H1 (cell line): Measurements from ENCODE around the gene CPT1A. TPM values are rescaled to one million over a fixed set of nuclear protein-coding genes. Genes with fewer than 3 reads are reported as not detected.

Experiments used
- CTCF ChIA-PET: fragments of 300-600 bp; sonication (Branson Sonifier 250); formaldehyde crosslinking; loops from one replicate; lab custom pipeline; 2021; ENCODE audit not compliant: partially characterized antibody; lab: Charles Lee
- POLR2A ChIA-PET: fragments of 300-600 bp; sonication (Branson Sonifier 250); formaldehyde crosslinking; loops from one replicate; lab custom pipeline; 2021; ENCODE audit warnings: inconsistent platforms; ENCODE audit not compliant: partially characterized antibody; lab: Charles Lee
- DNase-seq, 2 experiments: peaks; one replicate each; pipeline versions ENCODE4 v3.0.0 to v3.0.0-alpha.2; 2010 to 2022; ENCODE audit warnings: low spot score in 2 of 2, low read depth in 1 of 2, mixed read lengths in 1 of 2
- FAIRE-seq: peaks from 2 replicates; lab custom pipeline; 2011; peaks lifted over from hg19 to GRCh38; lab: Jason Lieb, UNC
- H2AFZ ChIP-seq: 2 replicates; pipeline ENCODE4 v1.8.1; 2012; ENCODE audit warnings: low read length, inconsistent platforms
- H2AK5ac ChIP-seq: 2 replicates; pipeline ENCODE4 v1.6.1; 2013; ENCODE audit warnings: low read depth, low read length
- H2BK120ac ChIP-seq: replicated peaks from 2 replicates; pipeline ENCODE3; 2013; ENCODE audit warnings: low read depth, low read length, inconsistent platforms
- H2BK12ac ChIP-seq: 2 replicates; pipeline ENCODE4 v1.6.1; 2013; ENCODE audit warnings: low read depth, low read length
- H2BK15ac ChIP-seq: 2 replicates; pipeline ENCODE4 v1.6.1; 2013; ENCODE audit warnings: low read length
- H2BK20ac ChIP-seq: 2 replicates; pipeline ENCODE4 v1.6.1; 2013; ENCODE audit warnings: low read length
- H2BK5ac ChIP-seq: 2 replicates; pipeline ENCODE4 v1.6.1; 2013; ENCODE audit warnings: low read depth, low read length
- H3K14ac ChIP-seq: 2 replicates; pipeline ENCODE4 v1.6.1; 2013; ENCODE audit warnings: inconsistent platforms; ENCODE audit not compliant: insufficient read length
- H3K18ac ChIP-seq: 2 replicates; pipeline ENCODE4 v1.6.1; 2013; ENCODE audit warnings: low read length; ENCODE audit errors: extremely low read depth
- H3K23ac ChIP-seq: 2 replicates; pipeline ENCODE4 v1.6.1; 2013; ENCODE audit warnings: inconsistent platforms; ENCODE audit not compliant: insufficient read length
- H3K23me2 ChIP-seq: 2 replicates; pipeline ENCODE4 v1.6.1; 2013; ENCODE audit warnings: low read depth, low read length
- H3K27ac ChIP-seq: 2 replicates; pipeline ENCODE4 v1.6.1; 2011; ENCODE audit warnings: low read depth, low read length, inconsistent platforms
- H3K27me3 ChIP-seq, 4 experiments: replicated peaks in 1 of 4; 1 replicate in 1 of 4; 2 replicates in 3 of 4; pipeline versions ENCODE4 v1.6.1 to v1.8.1; 2011 to 2013; ENCODE audit warnings: low read length in 3 of 4, mild to moderate bottlenecking in 3 of 4, inconsistent platforms in 2 of 4, mixed read lengths in 2 of 4, moderate library complexity in 1 of 4; ENCODE audit not compliant: control insufficient read depth in 3 of 4, insufficient read depth in 3 of 4; ENCODE audit errors: extremely low read depth in 1 of 4
- H3K36me3 ChIP-seq, 4 experiments: 2 replicates each; pipeline versions ENCODE4 v1.6.1 to v1.8.1; 2011 to 2013; ENCODE audit warnings: mild to moderate bottlenecking in 4 of 4, low read length in 3 of 4, moderate library complexity in 2 of 4, control low read depth in 1 of 4, inconsistent platforms in 1 of 4; ENCODE audit not compliant: insufficient read depth in 4 of 4, control insufficient read depth in 2 of 4
- H3K4ac ChIP-seq: replicated peaks from 2 replicates; pipeline ENCODE3; 2013; ENCODE audit warnings: low read length, low read depth, mixed read lengths, inconsistent platforms; ENCODE audit not compliant: insufficient read length
- H3K4me1 ChIP-seq, 4 experiments: replicated peaks in 1 of 4; 1 replicate in 1 of 4; 2 replicates in 3 of 4; pipeline versions ENCODE4 v1.6.1 to v1.8.1; 2011 to 2013; ENCODE audit warnings: low read length in 3 of 4, inconsistent platforms in 2 of 4, mixed read lengths in 1 of 4; ENCODE audit not compliant: insufficient read depth in 4 of 4, control insufficient read depth in 3 of 4
- H3K4me2 ChIP-seq, 2 experiments: 2 replicates each; pipeline versions ENCODE4 v1.6.1 to v1.8.1; 2011 to 2013; ENCODE audit warnings: low read depth in 2 of 2, low read length in 2 of 2, control low read depth in 1 of 2, inconsistent platforms in 1 of 2, mild to moderate bottlenecking in 1 of 2; ENCODE audit not compliant: insufficient read depth in 1 of 2
- H3K4me3 ChIP-seq, 4 experiments: fragments of 200-600, 300-600 bp in 1 of 4; sonication (generic), shearing (Covaris generic), sonication (Bioruptor Twin) in 1 of 4; 2 replicates each; pipeline versions ENCODE4 v1.5.1 to v1.8.1; 2011 to 2016; ENCODE audit warnings: low read length in 4 of 4, low read depth in 3 of 4, control low read depth in 2 of 4, inconsistent platforms in 2 of 4, mild to moderate bottlenecking in 2 of 4, mixed read lengths in 1 of 4, moderate library complexity in 1 of 4; ENCODE audit not compliant: insufficient read depth in 2 of 4; ENCODE audit errors: extremely low read depth in 1 of 4
- H3K56ac ChIP-seq: replicated peaks from 2 replicates; pipeline ENCODE3; 2013; ENCODE audit warnings: low read depth, mild to moderate bottlenecking, mixed read lengths, low read length, inconsistent platforms; ENCODE audit not compliant: insufficient read length
- H3K79me1 ChIP-seq: 2 replicates; pipeline ENCODE4 v1.6.1; 2013; ENCODE audit warnings: low read depth, low read length, control low read depth
- H3K79me2 ChIP-seq, 2 experiments: 2 replicates each; pipeline versions ENCODE4 v1.6.1 to v1.8.1; 2012 to 2013; ENCODE audit warnings: low read length in 2 of 2, mild to moderate bottlenecking in 2 of 2, inconsistent platforms in 1 of 2; ENCODE audit not compliant: insufficient read depth in 2 of 2, control insufficient read depth in 1 of 2
- H3K9ac ChIP-seq, 4 experiments: replicated peaks in 1 of 4; 1 replicate in 1 of 4; 2 replicates in 3 of 4; pipeline versions ENCODE4 v1.6.1 to v1.8.1; 2011 to 2013; ENCODE audit warnings: low read depth in 3 of 4, low read length in 3 of 4, control low read depth in 2 of 4, mild to moderate bottlenecking in 2 of 4, moderate library complexity in 2 of 4, inconsistent platforms in 1 of 4; ENCODE audit errors: extremely low read depth in 1 of 4
- H3K9me3 ChIP-seq, 2 experiments: 2 replicates each; pipeline versions ENCODE4 v1.6.1 to v1.8.1; 2012 to 2013; ENCODE audit warnings: mild to moderate bottlenecking in 2 of 2, moderate library complexity in 2 of 2, control low read depth in 1 of 2, inconsistent platforms in 1 of 2, low read depth in 1 of 2, low read length in 1 of 2, mixed read lengths in 1 of 2; ENCODE audit not compliant: insufficient read depth in 2 of 2
- H4K20me1 ChIP-seq, 2 experiments: replicated peaks in 1 of 2; 2 replicates each; pipeline versions ENCODE3 to v1.8.1; 2011 to 2013; ENCODE audit warnings: inconsistent platforms in 2 of 2, low read length in 2 of 2, mild to moderate bottlenecking in 1 of 2; ENCODE audit not compliant: insufficient read depth in 2 of 2, control insufficient read depth in 1 of 2
- H4K5ac ChIP-seq: 2 replicates; pipeline ENCODE4 v1.6.1; 2013; ENCODE audit warnings: low read length, low read depth, mixed read lengths, inconsistent platforms; ENCODE audit not compliant: insufficient read length
- H4K8ac ChIP-seq: 2 replicates; pipeline ENCODE4 v1.8.0; 2013; ENCODE audit warnings: mild to moderate bottlenecking, moderate library complexity, low read length, inconsistent platforms; ENCODE audit not compliant: insufficient read depth; ENCODE audit errors: extremely low read depth
- H4K91ac ChIP-seq: replicated peaks from 2 replicates; pipeline ENCODE3; 2013; ENCODE audit warnings: low read length, mixed read lengths, inconsistent platforms; ENCODE audit not compliant: insufficient read length
- E2F6 ChIP-seq: IDR thresholded peaks from 2 replicates; pipeline ENCODE4 v1.6.1; 2012; ENCODE audit warnings: inconsistent platforms
- EZH2 ChIP-seq: fragments of 200-600 bp; sonication (generic); IDR thresholded peaks from 2 replicates; pipeline ENCODE4 v1.7.1; 2012; ENCODE audit warnings: low read depth, mild to moderate bottlenecking, moderate library complexity, low read length, inconsistent platforms; ENCODE audit not compliant: severe bottlenecking
- KDM1A ChIP-seq: fragments of 200-600, 300-600 bp; sonication (generic); IDR thresholded peaks from 2 replicates; pipeline ENCODE4 v1.7.1; 2016; ENCODE audit warnings: mild to moderate bottlenecking, low read length, borderline replicate concordance
- NANOG ChIP-seq: IDR thresholded peaks from 2 replicates; pipeline ENCODE4 v1.6.1; 2011; ENCODE audit warnings: low read length, low read depth, mild to moderate bottlenecking, inconsistent platforms; ENCODE audit not compliant: insufficient read depth, poor library complexity, severe bottlenecking
- WGBS, 2 experiments: shearing (Covaris generic) in 1 of 2; methylation state at CpG; one replicate each; pipeline versions ENCODE4 v1.1.6 to v1.1.7; 2013 to 2015; ENCODE audit warnings: low lambda C conversion rate in 2 of 2, mixed read lengths in 2 of 2, inconsistent platforms in 1 of 2, low coverage in 1 of 2, missing lambda C conversion rate in 1 of 2; ENCODE audit not compliant: insufficient replicate concordance in 2 of 2, insufficient coverage in 1 of 2, insufficient read length in 1 of 2; ENCODE audit errors: extremely low coverage in 1 of 2, missing lambda C conversion rate in 1 of 2; 5-methylcytosine and 5-hydroxymethylcytosine counted together
- long read RNA-seq, 2 experiments: library from RNA in 1 of 2; library from capped mRNA in 1 of 2; stranded (forward); transcript quantifications; one replicate each; pipeline ENCODE4 v2.0.0, GENCODE V29; 2021; ENCODE audit warnings: inconsistent platforms in 1 of 2
- polyA minus RNA-seq, 3 experiments: library from RNA; depleted of rRNA, polyadenylated mRNA; stranded (reverse); fragments of >200 nt; gene quantifications; 1 replicate in 2 of 3; 2 replicates in 1 of 3; pipeline ENCODE4 v1.2.3, GENCODE V29; 2011
- polyA plus RNA-seq, 7 experiments: library from polyadenylated mRNA; depleted of rRNA in 3 of 7; stranded (reverse) in 5 of 7; unstranded in 2 of 7; fragments of >200 nt in 5 of 7; fragments of 200-250 nt in 2 of 7; gene quantifications; 1 replicate in 5 of 7; 2 replicates in 1 of 7; 4 replicates in 1 of 7; pipeline versions ENCODE4 v1.2.1 to v1.2.3, GENCODE V29; 2011 to 2013; ENCODE audit warnings: missing spikeins in 2 of 7, mixed read lengths in 2 of 7
- total RNA-seq: library from RNA; stranded (reverse); fragmentation: NEBNext Ultra II Directional; extraction: Animal tissue kit (Norgen Biotek cat#: 25700); gene quantifications from 2 replicates; pipeline ENCODE4 v1.2.1, GENCODE V29; 2021

Gene CPT1A
- total RNA-seq (9.6 and 12.2 TPM in 2 replicates), polyA plus RNA-seq (2011; rRNA removed) (2.9 and 3.8 TPM in 2 replicates), polyA minus RNA-seq (2011; rRNA and poly(A)+ RNA removed) (9.7 and 10.9 TPM in 2 replicates)
- 3.0 TPM for polyA plus RNA-seq (2011; cell fraction: cytosol; rRNA removed)
- 5.9 TPM for polyA plus RNA-seq (2011; cell fraction: nucleus; rRNA removed)
- polyA plus RNA-seq (2012, experiment 1 of 2), result 5.4 to 7.2 TPM (median 6.1 TPM) in 4 replicates
- polyA plus RNA-seq (2012, experiment 2 of 2), result 2.6 TPM
- 9.5 TPM for polyA plus RNA-seq (2013, experiment 1 of 2)
- 10.8 TPM for polyA plus RNA-seq (2013, experiment 2 of 2)
- polyA minus RNA-seq (2011; cell fraction: cytosol; rRNA and poly(A)+ RNA removed), result 5.1 TPM
- 6.4 TPM for polyA minus RNA-seq (2011; cell fraction: nucleus; rRNA and poly(A)+ RNA removed)
- long read RNA-seq, experiment 1, full-length matches to known transcripts, result 1 of 5 reads
- long read RNA-seq, experiment 1, partial matches to known transcripts, result 2 of 5 reads
- long read RNA-seq, experiment 1, other reads (novel, unspliced or antisense), result 2 of 5 reads
- long read RNA-seq, experiment 2, result 0 reads

- Histone ChIP-seq H3K23me2 (peaks cover 25% of the 10 kb centered on the region; the same call in 1 of the 2 replicates), H3K36me3 (no peaks in the 10 kb centered on the region), H2BK15ac (no peak within 1 kb of the TSS)
- no peak for FAIRE-seq
- 37% methylated on average over 25 of the region's 82 CpGs; no CpG with 5 or more reads in 1 of the 2 experiments for WGBS, 2 experiments
- TF ChIP-seq NANOG (no peak), E2F6 (peak; percentile 68; the same call in 1 of the 2 replicates), EZH2 (no peak), KDM1A (peak; percentile 85; the same call in 1 of the 2 replicates)
- TF ChIP-seq, all 59 proteins: peak for 2
- Histone ChIP-seq H3K79me1 (no peaks in the 10 kb centered on the region), H3K27me3 (peaks cover 27 to 68% (median 53%) of the 10 kb centered on the region in 4 experiments), H3K79me2 (no peaks in the 10 kb centered on the region), H4K20me1 (peaks cover 2 to 5% of the 10 kb centered on the region in 2 experiments), H3K9me3 (no peaks in the 10 kb centered on the region), H3K4ac (no peak within 1 kb of the TSS), H3K9ac (no peak within 1 kb of the TSS; a peak in 1 of 7 replicates), H3K27ac (no peak within 1 kb of the TSS), H2AFZ (no peak within 1 kb of the TSS), H3K56ac (no peak within 1 kb of the TSS), H3K14ac (no peak within 1 kb of the TSS), H3K4me2 (peak within 1 kb of the TSS; percentile 93 to 100), H3K23ac (no peak within 1 kb of the TSS), H4K5ac (no peak within 1 kb of the TSS), H4K91ac (peak within 1 kb of the TSS; percentile 25), H4K8ac (peak within 1 kb of the TSS; percentile 14; the same call in 1 of the 2 replicates), H2BK12ac (peak within 1 kb of the TSS; percentile 17; the same call in 1 of the 2 replicates), H3K4me3 (peak within 1 kb of the TSS; percentile 31 to 69 (median 54)), H2BK120ac (no peak within 1 kb of the TSS), H3K18ac (peak within 1 kb of the TSS; percentile 71), H2BK5ac (no peak within 1 kb of the TSS), H3K4me1 (peaks cover 3 to 12% (median 7%) of the 10 kb centered on the region in 4 experiments; a peak in 6 of 7 replicates), H2AK5ac (no peak within 1 kb of the TSS), H2BK20ac (0 out of 2 replicates have a peak within 1 kb of the TSS, but pooled peaks have one; percentile 48)
- ChIA-PET CTCF (interaction anchor here (0.7 to 3.4 kb wide), 6 partner anchors 13 to 1858 kb away, joined by 4 to 11 read pairs (median 4); no protein-coding TSS in a partner anchor), POLR2A (interaction anchor here (1.2 to 3.2 kb wide), 3 partner anchors 13 to 36 kb away, joined by 3 to 11 read pairs (median 6); no protein-coding TSS in a partner anchor)
- DNase-seq, result peak in 1 of 2 experiments; percentile 78
Measured at GRCh38 chr11:68841718-68842426, at the start of gene CPT1A. CPT1A (minus strand) TSS chr11:68841916; CDS start chr11:68815474, 26,442 bp downstream.
